ENCODE measurements around the gene ANKLE1. TPM values are rescaled to one million over a fixed set of nuclear protein-coding genes. Genes with fewer than 3 reads are reported as not detected.

The ANKLE1 gene
- total and polyA plus RNA-seq, 2 experiments from 2014 or later, result 0.31 to 0.54 TPM

- no peaks in the 10 kb centered on the region for H3K79me2 ChIP-seq (ENCODE audit: insufficient read depth)
- H3K9me2 ChIP-seq (ENCODE audit: insufficient read depth), result no peaks in the 10 kb centered on the region
- H3K4me1 ChIP-seq (ENCODE audit: insufficient read depth), result peaks cover 7% of the 10 kb centered on the region; the same call in 1 of the 2 replicates
- H3K36me3 ChIP-seq (ENCODE audit: low read depth), result no peaks in the 10 kb centered on the region
- H3K27me3 ChIP-seq (replicated peaks; ENCODE audit: insufficient read depth), result no peaks in the 10 kb centered on the region
- H3K4me3 ChIP-seq, result peak overlapping the region; percentile 77
- H4K20me1 ChIP-seq (ENCODE audit: insufficient read depth), result no peaks in the 10 kb centered on the region
- DNase-seq, result peak; percentile 91
- WGBS, 2 experiments (ENCODE audit: low coverage in 1 of 2, low lambda C conversion rate in 2 of 2, missing lambda C conversion rate in 2 of 2), result 23 to 33% methylated on average over 45 to 51 of the region's 52 CpGs
- peak overlapping the region; percentile 63 for H3K9ac ChIP-seq
- in situ Hi-C loops (cut with MboI), result no loop called here
- TF ChIP-seq EZH2 (IDR thresholded peaks at IDR 0.05; ENCODE audit: insufficient read depth, poor library complexity, severe bottlenecking) (no peak), EZH2phosphoT487 (IDR thresholded peaks at IDR 0.05; ENCODE audit: insufficient read depth, low read depth) (no peak)
- H3K27ac ChIP-seq, result no peak overlapping the region
- H3K9me3 ChIP-seq (ENCODE audit: low read depth), result no peaks in the 10 kb centered on the region
- peak overlapping the region; percentile 71 for H3K4me2 ChIP-seq (ENCODE audit: unreplicated experiment)
- peaks cover 11% of the 10 kb centered on the region; the same call in 1 of the 2 replicates for H3F3A ChIP-seq (ENCODE audit: insufficient read depth)
- H2AFZ ChIP-seq, result peak overlapping the region; percentile 88
These were observed 52.1 kb downstream of the ANKLE1 start for GRCh38 chr19:17333611-17334413.

GRCh38 chr19:17334414-17335409, 53.0 kb downstream of the ANKLE1 start, which contains the start of gene ANO8:
Gene ANO8 (minus strand): TSS chr19:17334855. CDS start chr19:17334670, 185 bp downstream.
- TF ChIP-seq EZH2phosphoT487 (IDR thresholded peaks at IDR 0.05; ENCODE audit: insufficient read depth, low read depth) (no peak), EZH2 (IDR thresholded peaks at IDR 0.05; ENCODE audit: insufficient read depth, poor library complexity, severe bottlenecking) (no peak)
- no peaks in the 10 kb centered on the region for H3K79me2 ChIP-seq (ENCODE audit: insufficient read depth)
- peak within 1 kb of the TSS; percentile 91 for H2AFZ ChIP-seq
- no peak within 1 kb of the TSS for H3K27ac ChIP-seq
- peak; percentile 99 for DNase-seq
- H3K9ac ChIP-seq, result peak within 1 kb of the TSS; percentile 63
- no peaks in the 10 kb centered on the region for H3K36me3 ChIP-seq (ENCODE audit: low read depth)
- peaks cover 11% of the 10 kb centered on the region; the same call in 1 of the 2 replicates for H3F3A ChIP-seq (ENCODE audit: insufficient read depth)
- no peaks in the 10 kb centered on the region for H3K27me3 ChIP-seq (replicated peaks; ENCODE audit: insufficient read depth)
- in situ Hi-C loops (cut with MboI), result no loop called here
- peak within 1 kb of the TSS; percentile 93 for H3K4me2 ChIP-seq (ENCODE audit: unreplicated experiment)
- H3K9me2 ChIP-seq (ENCODE audit: insufficient read depth), result no peaks in the 10 kb centered on the region
- H3K4me1 ChIP-seq (ENCODE audit: insufficient read depth), result peaks cover 7% of the 10 kb centered on the region; the same call in 1 of the 2 replicates
- no peaks in the 10 kb centered on the region for H3K9me3 ChIP-seq (ENCODE audit: low read depth)
- 3% methylated on average over 60 to 62 of the region's 86 CpGs for WGBS, 2 experiments (ENCODE audit: low coverage in 1 of 2, low lambda C conversion rate in 2 of 2, missing lambda C conversion rate in 2 of 2)
- H3K4me3 ChIP-seq, result peak within 1 kb of the TSS; percentile 77
- H4K20me1 ChIP-seq (ENCODE audit: insufficient read depth), result no peaks in the 10 kb centered on the region

- no peaks in the 10 kb centered on the region for H3K9me3 ChIP-seq (ENCODE audit: low read depth)
- no peaks in the 10 kb centered on the region for H3K27me3 ChIP-seq (replicated peaks; ENCODE audit: insufficient read depth)
- no peak overlapping the region for H3K4me3 ChIP-seq
- no peak for DNase-seq
- in situ Hi-C loops (cut with MboI), result no loop called here
- H3K36me3 ChIP-seq (ENCODE audit: low read depth), result no peaks in the 10 kb centered on the region
- H3F3A ChIP-seq (ENCODE audit: insufficient read depth), result peaks cover 11% of the 10 kb centered on the region; the same call in 1 of the 2 replicates
- H2AFZ ChIP-seq, result peak overlapping the region; percentile 96
- H3K4me2 ChIP-seq (ENCODE audit: unreplicated experiment), result no peak overlapping the region
- H3K9ac ChIP-seq, result no peak overlapping the region
- H3K9me2 ChIP-seq (ENCODE audit: insufficient read depth), result no peaks in the 10 kb centered on the region
- no peaks in the 10 kb centered on the region for H4K20me1 ChIP-seq (ENCODE audit: insufficient read depth)
- H3K79me2 ChIP-seq (ENCODE audit: insufficient read depth), result no peaks in the 10 kb centered on the region
- no peak for TF ChIP-seq EZH2 (IDR thresholded peaks at IDR 0.05; ENCODE audit: insufficient read depth, poor library complexity, severe bottlenecking)
- TF ChIP-seq EZH2phosphoT487 (IDR thresholded peaks at IDR 0.05; ENCODE audit: insufficient read depth, low read depth), result no peak
- 48 to 54% methylated on average over 10 of the region's 10 CpGs for whole genome bisulfite sequencing, 2 experiments (ENCODE audit: low coverage in 1 of 2, low lambda C conversion rate in 2 of 2, missing lambda C conversion rate in 2 of 2)
- no peak overlapping the region for H3K27ac ChIP-seq
- peaks cover 7% of the 10 kb centered on the region; the same call in 1 of the 2 replicates for H3K4me1 ChIP-seq (ENCODE audit: insufficient read depth)
These were observed 53.9 kb downstream of the ANKLE1 start for GRCh38 chr19:17335575-17335974.

Other genes starting within 250 kb of the ANKLE1 start
- 1.0 and 3.4 TPM in 2 replicates for gene HAUS8, start 206.4 kb upstream of the ANKLE1 start, total RNA-seq (2014; rRNA removed; shearing (Covaris generic))
- gene HAUS8, start 206.4 kb upstream of the ANKLE1 start, polyA plus RNA-seq (2016; fragmentation: Nextera tagmentation; extraction: Ambion mirVana), result 8.2 and 10.6 TPM in 2 replicates
- 49.1 and 71.8 TPM in 2 replicates for gene MYO9B, start 206.1 kb upstream of the ANKLE1 start, total RNA-seq (2014; rRNA removed; shearing (Covaris generic))
- gene MYO9B, start 206.1 kb upstream of the ANKLE1 start, polyA plus RNA-seq (2016; fragmentation: Nextera tagmentation; extraction: Ambion mirVana), result 18.6 and 20.1 TPM in 2 replicates
- 13.2 and 29.0 TPM in 2 replicates for gene USE1, start 66.5 kb upstream of the ANKLE1 start, total RNA-seq (2014; rRNA removed; shearing (Covaris generic))
- 29.6 and 32.3 TPM in 2 replicates for gene USE1, start 66.5 kb upstream of the ANKLE1 start, polyA plus RNA-seq (2016; fragmentation: Nextera tagmentation; extraction: Ambion mirVana)
- gene OCEL1, start 55.7 kb upstream of the ANKLE1 start, total RNA-seq (2014; rRNA removed; shearing (Covaris generic)), result 1.3 and 1.8 TPM in 2 replicates
- 17.1 and 17.4 TPM in 2 replicates for gene OCEL1, start 55.7 kb upstream of the ANKLE1 start, polyA plus RNA-seq (2016; fragmentation: Nextera tagmentation; extraction: Ambion mirVana)
- gene NR2F6, start 36.0 kb upstream of the ANKLE1 start, total RNA-seq (2014; rRNA removed; shearing (Covaris generic)), result 82.5 and 96.7 TPM in 2 replicates
- 11.7 and 14.1 TPM in 2 replicates for gene NR2F6, start 36.0 kb upstream of the ANKLE1 start, polyA plus RNA-seq (2016; fragmentation: Nextera tagmentation; extraction: Ambion mirVana)
- gene USHBP1, start 17.2 kb upstream of the ANKLE1 start, total RNA-seq (2014; rRNA removed; shearing (Covaris generic)), result not detected in 2 replicates
- gene USHBP1, start 17.2 kb upstream of the ANKLE1 start, polyA plus RNA-seq (2016; fragmentation: Nextera tagmentation; extraction: Ambion mirVana), result not detected in 2 replicates
- 78.5 and 82.7 TPM in 2 replicates for gene BABAM1, start 14.5 kb upstream of the ANKLE1 start, total RNA-seq (2014; rRNA removed; shearing (Covaris generic))
- 90.3 and 99.6 TPM in 2 replicates for gene BABAM1, start 14.5 kb upstream of the ANKLE1 start, polyA plus RNA-seq (2016; fragmentation: Nextera tagmentation; extraction: Ambion mirVana)
- gene ABHD8, start 21.5 kb downstream of the ANKLE1 start, total RNA-seq (2014; rRNA removed; shearing (Covaris generic)), result 10.9 and 19.1 TPM in 2 replicates
- 8.7 and 9.1 TPM in 2 replicates for gene ABHD8, start 21.5 kb downstream of the ANKLE1 start, polyA plus RNA-seq (2016; fragmentation: Nextera tagmentation; extraction: Ambion mirVana)
- 14.7 and 23.0 TPM in 2 replicates for gene MRPL34, start 24.0 kb downstream of the ANKLE1 start, total RNA-seq (2014; rRNA removed; shearing (Covaris generic))
- 74.5 and 78.8 TPM in 2 replicates for gene MRPL34, start 24.0 kb downstream of the ANKLE1 start, polyA plus RNA-seq (2016; fragmentation: Nextera tagmentation; extraction: Ambion mirVana)
- gene DDA1, start 27.7 kb downstream of the ANKLE1 start, total RNA-seq (2014; rRNA removed; shearing (Covaris generic)), result 10.9 and 40.8 TPM in 2 replicates
- gene DDA1, start 27.7 kb downstream of the ANKLE1 start, polyA plus RNA-seq (2016; fragmentation: Nextera tagmentation; extraction: Ambion mirVana), result 87.8 and 96.9 TPM in 2 replicates
- gene ANO8, start 53.0 kb downstream of the ANKLE1 start, total RNA-seq (2014; rRNA removed; shearing (Covaris generic)), result 2.8 and 4.0 TPM in 2 replicates
- 0.52 and 0.61 TPM in 2 replicates for gene ANO8, start 53.0 kb downstream of the ANKLE1 start, polyA plus RNA-seq (2016; fragmentation: Nextera tagmentation; extraction: Ambion mirVana)
- gene GTPBP3, start 55.7 kb downstream of the ANKLE1 start, total RNA-seq (2014; rRNA removed; shearing (Covaris generic)), result 11.4 and 14.8 TPM in 2 replicates
- 7.6 and 7.9 TPM in 2 replicates for gene GTPBP3, start 55.7 kb downstream of the ANKLE1 start, polyA plus RNA-seq (2016; fragmentation: Nextera tagmentation; extraction: Ambion mirVana)
- not detected in 2 replicates for gene PLVAP, start 95.4 kb downstream of the ANKLE1 start, total RNA-seq (2014; rRNA removed; shearing (Covaris generic))
- not detected in 2 replicates for gene PLVAP, start 95.4 kb downstream of the ANKLE1 start, polyA plus RNA-seq (2016; fragmentation: Nextera tagmentation; extraction: Ambion mirVana)
- gene CCDC194, start 112.3 kb downstream of the ANKLE1 start, total RNA-seq (2014; rRNA removed; shearing (Covaris generic)), result not detected in 2 replicates
- not detected in 2 replicates for gene CCDC194, start 112.3 kb downstream of the ANKLE1 start, polyA plus RNA-seq (2016; fragmentation: Nextera tagmentation; extraction: Ambion mirVana)
- gene BST2, start 123.7 kb downstream of the ANKLE1 start, total RNA-seq (2014; rRNA removed; shearing (Covaris generic)), result not detected in 2 replicates
- gene BST2, start 123.7 kb downstream of the ANKLE1 start, polyA plus RNA-seq (2016; fragmentation: Nextera tagmentation; extraction: Ambion mirVana), result 0.75 and 0.79 TPM in 2 replicates
- 68.3 and 73.9 TPM in 2 replicates for gene MVB12A, start 138.1 kb downstream of the ANKLE1 start, total RNA-seq (2014; rRNA removed; shearing (Covaris generic))
- 49.6 and 55.3 TPM in 2 replicates for gene MVB12A, start 138.1 kb downstream of the ANKLE1 start, polyA plus RNA-seq (2016; fragmentation: Nextera tagmentation; extraction: Ambion mirVana)
- gene TMEM221, start 166.8 kb downstream of the ANKLE1 start, total RNA-seq (2014; rRNA removed; shearing (Covaris generic)), result 0.22 TPM in 1 of 2 replicates, not detected in the other
- 0.30 TPM in 1 of 2 replicates, not detected in the other for gene TMEM221, start 166.8 kb downstream of the ANKLE1 start, polyA plus RNA-seq (2016; fragmentation: Nextera tagmentation; extraction: Ambion mirVana)
- not detected in 2 replicates for gene NXNL1, start 179.0 kb downstream of the ANKLE1 start, total RNA-seq (2014; rRNA removed; shearing (Covaris generic))
- gene NXNL1, start 179.0 kb downstream of the ANKLE1 start, polyA plus RNA-seq (2016; fragmentation: Nextera tagmentation; extraction: Ambion mirVana), result not detected in 2 replicates
- gene SLC27A1, start 188.6 kb downstream of the ANKLE1 start, total RNA-seq (2014; rRNA removed; shearing (Covaris generic)), result 30.0 and 34.0 TPM in 2 replicates
- gene SLC27A1, start 188.6 kb downstream of the ANKLE1 start, polyA plus RNA-seq (2016; fragmentation: Nextera tagmentation; extraction: Ambion mirVana), result 20.4 and 21.9 TPM in 2 replicates
- gene PGLS, start 229.7 kb downstream of the ANKLE1 start, total RNA-seq (2014; rRNA removed; shearing (Covaris generic)), result 96.0 and 125 TPM in 2 replicates
- gene PGLS, start 229.7 kb downstream of the ANKLE1 start, polyA plus RNA-seq (2016; fragmentation: Nextera tagmentation; extraction: Ambion mirVana), result 135 and 140 TPM in 2 replicates